ENCODE data around the gene STAG2. TPM values are rescaled to one million over a fixed set of nuclear protein-coding genes. Genes with fewer than 3 reads are reported as not detected.

The STAG2 gene
- total RNA-seq, 2 experiments from 2014 or later = 84.7 to 89.4 TPM

- Histone ChIP-seq H3K4me3 (ENCODE audit: low read length) (peak overlapping the region; percentile 97), H3K36me3 (ENCODE audit: insufficient read depth, low read length) (no peaks in the 10 kb centered on the region), H3K9me3 (ENCODE audit: control insufficient read depth in 1 of 2, insufficient read depth in 1 of 2, low read length in 2 of 2) (no peaks in the 10 kb centered on the region), H3K27me3 (ENCODE audit: control insufficient read depth in 1 of 2, insufficient read depth in 2 of 2, low read length in 2 of 2) (no peaks in the 10 kb centered on the region), H3K27ac (ENCODE audit: low read depth in 1 of 2, low read length in 2 of 2) (peak overlapping the region; percentile 98 to 99), H3K4me1 (ENCODE audit: insufficient read depth, low read length) (peaks cover 7% of the 10 kb centered on the region)
- DNase-seq (no peak), ATAC-seq (ENCODE audit: poor library complexity) (no peak)
- Mint-ChIP-seq H3K36me3 (ENCODE audit: low read depth) (peaks cover 41% of the 10 kb centered on the region), H3K4me1 (ENCODE audit: low read depth) (peaks cover 21% of the 10 kb centered on the region), H3K9me3 (no peaks in the 10 kb centered on the region), H3K4me3 (peak overlapping the region; percentile 98), H3K27me3 (peaks cover 7% of the 10 kb centered on the region), H3K27ac (peak overlapping the region; percentile 93)
- ChIA-PET POLR2A (interaction anchor here (0.6 to 1.0 kb wide), 5 partner anchors 49 to 298 kb away, joined by 3 to 5 read pairs (median 4); no protein-coding TSS in a partner anchor), CTCF (interaction anchor here (0.6 to 1.5 kb wide), 13 partner anchors 16 to 435 kb away, joined by 3 to 12 read pairs (median 4); no protein-coding TSS in a partner anchor)
- TF ChIP-seq, protein P1, sequence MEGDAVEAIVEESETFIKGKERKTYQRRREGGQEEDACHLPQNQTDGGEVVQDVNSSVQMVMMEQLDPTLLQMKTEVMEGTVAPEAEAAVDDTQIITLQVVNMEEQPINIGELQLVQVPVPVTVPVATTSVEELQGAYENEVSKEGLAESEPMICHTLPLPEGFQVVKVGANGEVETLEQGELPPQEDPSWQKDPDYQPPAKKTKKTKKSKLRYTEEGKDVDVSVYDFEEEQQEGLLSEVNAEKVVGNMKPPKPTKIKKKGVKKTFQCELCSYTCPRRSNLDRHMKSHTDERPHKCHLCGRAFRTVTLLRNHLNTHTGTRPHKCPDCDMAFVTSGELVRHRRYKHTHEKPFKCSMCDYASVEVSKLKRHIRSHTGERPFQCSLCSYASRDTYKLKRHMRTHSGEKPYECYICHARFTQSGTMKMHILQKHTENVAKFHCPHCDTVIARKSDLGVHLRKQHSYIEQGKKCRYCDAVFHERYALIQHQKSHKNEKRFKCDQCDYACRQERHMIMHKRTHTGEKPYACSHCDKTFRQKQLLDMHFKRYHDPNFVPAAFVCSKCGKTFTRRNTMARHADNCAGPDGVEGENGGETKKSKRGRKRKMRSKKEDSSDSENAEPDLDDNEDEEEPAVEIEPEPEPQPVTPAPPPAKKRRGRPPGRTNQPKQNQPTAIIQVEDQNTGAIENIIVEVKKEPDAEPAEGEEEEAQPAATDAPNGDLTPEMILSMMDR (IDR thresholded peaks at IDR 0.05) = no peak
- intact Hi-C loops (cut with DNase I, micrococcal nuclease) = loop anchor here (1.0 to 10.0 kb wide), 6 partner anchors 57 to 384 kb away; partner anchors contain the start of genes SH2D1A (in 1 of the 2), THOC2 (in 1 of the 2) and XIAP (in 1 of the 2)
Observed at GRCh38 chrX:123960956-123961267, 594 bp upstream of the STAG2 start.

DNA sequence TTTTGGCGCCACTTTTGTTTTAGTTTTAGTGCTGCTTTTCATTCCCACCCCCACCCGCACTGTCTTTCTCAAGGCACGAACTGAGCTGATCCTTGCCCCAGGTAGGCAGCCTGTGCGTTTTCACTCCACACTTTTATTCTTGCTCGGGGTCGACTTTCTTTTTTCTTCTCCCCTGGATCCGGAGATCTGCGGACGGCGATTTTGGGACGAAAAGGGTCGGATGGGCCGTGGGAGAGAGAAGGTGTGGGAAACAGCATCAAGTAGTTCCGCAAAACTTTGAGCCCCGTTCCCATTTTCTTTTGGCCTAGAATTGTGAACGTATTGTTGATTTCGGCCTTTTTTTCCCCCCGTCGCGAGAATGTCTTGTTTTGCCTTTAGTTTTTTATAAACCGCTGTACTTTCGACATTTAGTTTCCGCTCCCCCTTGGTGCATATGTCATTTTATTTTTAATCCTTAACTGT lies 531 bp downstream of the STAG2 start:
- peak overlapping the region; percentile 93 for H3K27ac Mint-ChIP-seq
- H3K4me3 Mint-ChIP-seq = peak overlapping the region; percentile 98
- H3K4me1 Mint-ChIP-seq (ENCODE audit: low read depth) = peaks cover 27% of the 10 kb centered on the region
- peaks cover 7% of the 10 kb centered on the region for H3K27me3 Mint-ChIP-seq
- Histone ChIP-seq H3K4me3 (ENCODE audit: low read length) (peak overlapping the region; percentile 97), H3K27ac (ENCODE audit: low read depth in 1 of 2, low read length in 2 of 2) (peak overlapping the region; percentile 98 to 99), H3K36me3 (ENCODE audit: insufficient read depth, low read length) (no peaks in the 10 kb centered on the region), H3K4me1 (ENCODE audit: insufficient read depth, low read length) (peaks cover 10% of the 10 kb centered on the region), H3K9me3 (ENCODE audit: control insufficient read depth in 1 of 2, insufficient read depth in 1 of 2, low read length in 2 of 2) (no peaks in the 10 kb centered on the region), H3K27me3 (ENCODE audit: control insufficient read depth in 1 of 2, insufficient read depth in 2 of 2, low read length in 2 of 2) (no peaks in the 10 kb centered on the region)
- DNase-seq = peak in 6 of 14 experiments; percentile 2 to 52 (median 26)
- intact Hi-C loops (cut with DNase I, micrococcal nuclease) = loop anchor here (2.0 to 10.0 kb wide), 6 partner anchors 15 to 383 kb away; partner anchors contain the start of genes SH2D1A (in 1 of the 2) and THOC2 (in 1 of the 2)
- H3K9me3 Mint-ChIP-seq = no peaks in the 10 kb centered on the region
- H3K36me3 Mint-ChIP-seq (ENCODE audit: low read depth) = peaks cover 46% of the 10 kb centered on the region
- ATAC-seq (ENCODE audit: poor library complexity) = no peak
- POLR2A ChIA-PET = interaction anchor here (0.7 to 2.0 kb wide), 10 partner anchors 11 to 760 kb away, joined by 3 to 9 read pairs (median 4); partner anchors contain the start of genes SH2D1A and XIAP
- CTCF ChIA-PET = no interaction called here
- TF ChIP-seq, protein P1 (IDR thresholded peaks at IDR 0.05) = no peak

- H3K36me3 Mint-ChIP-seq (ENCODE audit: low read depth) = peaks cover 46% of the 10 kb centered on the region
- H3K4me1 ChIP-seq (ENCODE audit: insufficient read depth, low read length) = peaks cover 16% of the 10 kb centered on the region
- ChIA-PET CTCF (interaction anchor here (0.6 to 0.8 kb wide), 2 partner anchors 52 to 59 kb away, joined by 3 read pairs; no protein-coding TSS in a partner anchor), POLR2A (interaction anchor here (0.6 to 2.0 kb wide), 15 partner anchors 9 to 383 kb away, joined by 3 to 9 read pairs (median 5); partner anchors contain the start of genes SH2D1A, THOC2 and XIAP)
- H3K4me1 Mint-ChIP-seq (ENCODE audit: low read depth) = peaks cover 34% of the 10 kb centered on the region
- ATAC-seq (ENCODE audit: poor library complexity) (peak; percentile 69), DNase-seq (peak; percentile 66 to 94 (median 78))
- TF ChIP-seq, protein P1 (IDR thresholded peaks at IDR 0.05) = no peak
- no peaks in the 10 kb centered on the region for H3K9me3 ChIP-seq (ENCODE audit: control insufficient read depth in 1 of 2, insufficient read depth in 1 of 2, low read length in 2 of 2)
- no peaks in the 10 kb centered on the region for H3K9me3 Mint-ChIP-seq
- intact Hi-C loops (cut with DNase I, micrococcal nuclease) = loop anchor here (2.0 to 10.0 kb wide), 6 partner anchors 14 to 382 kb away; partner anchors contain the start of genes SH2D1A (in 1 of the 2) and THOC2 (in 1 of the 2)
- peak overlapping the region; percentile 98 for H3K4me3 Mint-ChIP-seq
- H3K36me3 ChIP-seq (ENCODE audit: insufficient read depth, low read length) = no peaks in the 10 kb centered on the region
- H3K27ac Mint-ChIP-seq = peak overlapping the region; percentile 93
- H3K4me3 ChIP-seq (ENCODE audit: low read length) = peak overlapping the region; percentile 97
- H3K27me3 Mint-ChIP-seq = peaks cover 7% of the 10 kb centered on the region
- no peaks in the 10 kb centered on the region for H3K27me3 ChIP-seq (ENCODE audit: control insufficient read depth in 1 of 2, insufficient read depth in 2 of 2, low read length in 2 of 2)
- peak overlapping the region; percentile 98 to 99 for H3K27ac ChIP-seq (ENCODE audit: low read depth in 1 of 2, low read length in 2 of 2)
Observed at GRCh38 chrX:123962794-123963373, 1.4 kb downstream of the STAG2 start.

Measured in CD4-positive, alpha-beta T cell (primary cell).